ENCODE results near the gene LRRN4.

- TF ChIP-seq CTCF (IDR thresholded peaks at IDR 0.05): no peak
- no peak for TF ChIP-seq POLR2A (IDR thresholded peaks at IDR 0.05)
Measured at GRCh38 chr20:5996765-5997164, 57.1 kb downstream of the LRRN4 start.
